Measurements from ENCODE around the gene LPIN2. TPM values are rescaled to one million over a fixed set of nuclear protein-coding genes. Genes with fewer than 3 reads are reported as not detected.

The LPIN2 gene
- total and polyA plus RNA-seq, 2 of the 13 experiments (the other 11 are each of a cell fraction or from before 2014, with no cell fraction given): 46.0 to 119 TPM

DNA sequence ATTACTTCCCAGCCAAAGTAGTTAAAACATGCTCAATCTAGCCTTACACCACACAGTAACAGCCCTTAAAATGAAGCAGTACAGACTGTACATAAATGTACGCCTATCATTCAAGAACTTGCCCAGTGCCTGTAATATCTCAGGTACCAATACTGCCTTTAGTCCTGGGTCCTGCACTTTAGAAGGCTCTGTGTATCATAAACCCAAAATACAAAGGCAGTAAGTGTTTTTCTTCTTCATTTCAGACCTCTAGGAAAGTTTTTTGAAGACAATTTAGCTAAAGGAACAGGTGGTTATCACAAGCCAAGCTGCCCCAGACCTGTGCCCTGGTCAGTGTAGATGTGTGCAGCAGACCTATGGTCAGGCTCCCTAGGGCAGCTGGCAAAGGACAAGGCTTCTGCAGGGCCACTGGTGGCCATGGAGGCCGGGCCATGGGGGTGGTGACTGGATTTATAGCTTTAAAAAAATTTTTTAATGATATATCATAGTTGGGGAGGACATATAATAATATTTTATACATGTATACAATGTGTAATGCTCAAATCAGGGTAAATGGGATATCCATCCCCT is 18.8 kb downstream of the LPIN2 start:
- Histone ChIP-seq H3K27ac (ENCODE audit: extremely low read length, insufficient read depth, low read length) (no peak overlapping the region), H3K9ac (ENCODE audit: insufficient read depth, low read depth, low read length) (no peak overlapping the region), H3K4me2 (ENCODE audit: low read depth, low read length) (no peak overlapping the region), H3K9me3 (ENCODE audit: low read length) (no peaks in the 10 kb centered on the region), H4K20me1 (ENCODE audit: insufficient read depth, low read length) (peaks cover 92% of the 10 kb centered on the region), H3K4me3 (replicated peaks in 1 of 3; ENCODE audit: insufficient read depth in 1 of 3, low read depth in 2 of 3, low read length in 3 of 3) (no peak overlapping the region), H2AFZ (ENCODE audit: low read length) (no peak overlapping the region), H3K27me3 (ENCODE audit: control insufficient read depth in 1 of 2, insufficient read depth in 2 of 2, low read length in 2 of 2) (no peaks in the 10 kb centered on the region), H3K4me1 (ENCODE audit: insufficient read depth, low read length) (peaks cover 76% of the 10 kb centered on the region), H3K79me2 (ENCODE audit: insufficient read depth, low read length) (peaks cover 94% of the 10 kb centered on the region), H3K36me3 (replicated peaks in 1 of 2; ENCODE audit: control insufficient read depth in 1 of 2, insufficient read depth in 2 of 2, low read length in 2 of 2) (peaks cover 1 to 20% of the 10 kb centered on the region in 2 experiments; a peak in 3 of 5 replicates)
- POLR2A ChIA-PET: interaction anchor here (1.2 to 1.8 kb wide), 3 partner anchors 8 to 253 kb away, joined by 3 to 8 read pairs (median 4); no protein-coding TSS in a partner anchor
- intact Hi-C loops (cut with micrococcal nuclease; ENCODE audit: unreplicated experiment): no loop called here
- no peak for ATAC-seq
- in situ Hi-C loops (cut with HindIII; ENCODE audit: extremely low pct_ligation_motif_present, low pct_unique_long_range_greater_than_20kb): no loop called here
- no peak for DNase-seq (ENCODE audit: low spot score)
- CTCF ChIA-PET (ENCODE audit: low intra/inter-chr PET ratio, low total read pairs): no interaction called here
- WGBS (ENCODE audit: low lambda C conversion rate): 94% methylated on average over 2 of the region's 2 CpGs
- FAIRE-seq: no peak
- no TSS peak for BruUV-seq (replicated peaks)
- no peak for TF ChIP-seq CHCHD3 (CRISPR knock-in tag; IDR thresholded peaks at IDR 0.05)
- TF ChIP-seq POLR2AphosphoS5 (IDR thresholded peaks at IDR 0.05; ENCODE audit: low read depth, low read length): 0 out of 2 replicates have a peak, but pooled peaks have one; percentile 22

DNA sequence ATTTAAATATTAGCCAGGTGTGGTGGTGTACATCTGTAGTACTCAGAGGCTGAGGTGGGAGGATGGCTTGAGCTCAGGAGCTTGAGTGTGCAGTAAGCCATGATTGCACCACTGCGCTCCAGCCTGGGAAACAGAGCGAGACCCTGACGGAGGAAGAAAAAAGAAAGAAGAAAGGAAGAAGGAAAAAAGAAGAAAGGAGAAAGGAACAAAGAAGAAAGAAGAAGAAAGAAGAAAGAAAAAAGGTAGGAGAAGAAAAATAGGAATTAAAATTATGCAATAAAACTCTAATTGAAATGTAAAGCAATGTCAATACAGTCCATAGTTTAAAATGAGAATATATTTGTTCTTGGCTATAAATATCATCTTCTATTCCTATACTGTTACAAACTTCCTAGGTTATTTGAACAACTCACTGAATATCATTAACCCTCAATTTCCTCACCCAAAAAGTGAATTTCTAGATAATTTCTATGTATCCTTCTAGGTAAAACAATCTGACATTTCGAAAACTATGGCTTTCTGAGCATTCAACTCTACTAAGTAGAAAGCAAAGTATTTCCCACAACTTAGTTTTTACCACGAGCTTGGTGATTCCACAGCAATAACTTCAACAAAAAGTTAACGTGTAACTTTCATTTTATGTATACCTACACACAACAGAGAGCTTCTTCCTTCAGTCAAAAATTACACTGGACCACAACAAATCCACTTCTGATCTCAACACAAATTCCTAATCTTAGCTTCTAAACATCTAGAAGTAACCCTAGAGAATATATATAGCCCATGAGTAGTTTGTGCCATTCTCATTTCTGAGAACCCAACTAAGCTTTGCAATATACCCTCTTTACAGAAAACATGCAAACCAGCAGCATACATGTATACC is 19.7 kb downstream of the LPIN2 start:
- FAIRE-seq (no peak), ATAC-seq (no peak), DNase-seq (ENCODE audit: low spot score) (no peak)
- peaks cover 75% of the 10 kb centered on the region for H3K4me1 ChIP-seq (ENCODE audit: insufficient read depth, low read length)
- WGBS (ENCODE audit: low lambda C conversion rate): 94% methylated on average over 6 of the region's 6 CpGs
- no peak overlapping the region for H3K4me3 ChIP-seq (replicated peaks in 1 of 3; ENCODE audit: insufficient read depth in 1 of 3, low read depth in 2 of 3, low read length in 3 of 3)
- H3K27ac ChIP-seq (ENCODE audit: extremely low read length, insufficient read depth, low read length): no peak overlapping the region
- H2AFZ ChIP-seq (ENCODE audit: low read length): no peak overlapping the region
- TF ChIP-seq KMT2B (CRISPR knock-in tag; IDR thresholded peaks at IDR 0.05) (no peak), ZKSCAN1 (IDR thresholded peaks at IDR 0.05; ENCODE audit: low read length) (no peak), CBX2 (IDR thresholded peaks at IDR 0.05; ENCODE audit: low read depth, low read length) (no peak), CBX2 (CRISPR knock-in tag; IDR thresholded peaks at IDR 0.05; ENCODE audit: low read depth) (no peak), ZNF614 (CRISPR knock-in tag; IDR thresholded peaks at IDR 0.05; ENCODE audit: borderline replicate concordance) (no peak), MXI1 (IDR thresholded peaks at IDR 0.05; ENCODE audit: borderline replicate concordance, low read depth, low read length) (no peak), NCOA5 (CRISPR knock-in tag; IDR thresholded peaks at IDR 0.05) (no peak), ZNF274 (CRISPR knock-in tag; IDR thresholded peaks at IDR 0.05) (no peak), EED (CRISPR knock-in tag; IDR thresholded peaks at IDR 0.05) (no peak), RBM22 (optimal IDR thresholded peaks at IDR 0.05; ENCODE audit: low read length) (no peak), SOX6 (IDR thresholded peaks at IDR 0.05) (no peak), SOX6 (CRISPR knock-in tag; IDR thresholded peaks at IDR 0.05) (no peak), AHR (CRISPR knock-in tag; IDR thresholded peaks at IDR 0.05) (no peak), SMAD1 (CRISPR knock-in tag; IDR thresholded peaks at IDR 0.05; ENCODE audit: borderline replicate concordance, low read depth) (no peak)
- TF ChIP-seq, protein P1, sequence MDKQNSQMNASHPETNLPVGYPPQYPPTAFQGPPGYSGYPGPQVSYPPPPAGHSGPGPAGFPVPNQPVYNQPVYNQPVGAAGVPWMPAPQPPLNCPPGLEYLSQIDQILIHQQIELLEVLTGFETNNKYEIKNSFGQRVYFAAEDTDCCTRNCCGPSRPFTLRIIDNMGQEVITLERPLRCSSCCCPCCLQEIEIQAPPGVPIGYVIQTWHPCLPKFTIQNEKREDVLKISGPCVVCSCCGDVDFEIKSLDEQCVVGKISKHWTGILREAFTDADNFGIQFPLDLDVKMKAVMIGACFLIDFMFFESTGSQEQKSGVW (CRISPR knock-in tag; IDR thresholded peaks at IDR 0.05; ENCODE audit: borderline replicate concordance): no peak
- no peaks in the 10 kb centered on the region for H3K9me3 ChIP-seq (ENCODE audit: low read length)
- ChIA-PET POLR2A (no interaction called here), CTCF (ENCODE audit: low intra/inter-chr PET ratio, low total read pairs) (no interaction called here)
- no peak overlapping the region for H3K9ac ChIP-seq (ENCODE audit: insufficient read depth, low read depth, low read length)
- H3K79me2 ChIP-seq (ENCODE audit: insufficient read depth, low read length): peaks cover 94% of the 10 kb centered on the region
- no peaks in the 10 kb centered on the region for H3K27me3 ChIP-seq (ENCODE audit: control insufficient read depth in 1 of 2, insufficient read depth in 2 of 2, low read length in 2 of 2)
- no TSS peak for BruUV-seq (replicated peaks)
- intact Hi-C loops (cut with micrococcal nuclease; ENCODE audit: unreplicated experiment): no loop called here
- in situ Hi-C loops (cut with HindIII; ENCODE audit: extremely low pct_ligation_motif_present, low pct_unique_long_range_greater_than_20kb): no loop called here
- peaks cover 1 to 23% of the 10 kb centered on the region in 2 experiments; a peak in 3 of 5 replicates for H3K36me3 ChIP-seq (replicated peaks in 1 of 2; ENCODE audit: control insufficient read depth in 1 of 2, insufficient read depth in 2 of 2, low read length in 2 of 2)
- no peak overlapping the region for H3K4me2 ChIP-seq (ENCODE audit: low read depth, low read length)
- peaks cover 92% of the 10 kb centered on the region for H4K20me1 ChIP-seq (ENCODE audit: insufficient read depth, low read length)

Measured in HepG2 (cell line).